K562 (cell line): ENCODE measurements around the gene NCMAP. TPM values are rescaled to one million over a fixed set of nuclear protein-coding genes. Genes with fewer than 3 reads are reported as not detected.
"Not testable (repeated sequence)": the region's sequence is repeated elsewhere in the genome, so short reads cannot be mapped to it uniquely, and the experiment has no call there.

Experiments
- ATAC-seq: fragments of 200-7000 bp; cut with Tn5 transposase; 3 replicates; pipeline ENCODE4 v1.9.1; 2020; ENCODE audit warnings: moderate library complexity
- BruUV-seq: library from RNA; stranded (reverse); fragments of 400-500 nt; replicated peaks from 2 replicates; lab custom pipeline; 2021; lab: Mats Ljungman, UMichigan
- CTCF ChIA-PET: fragments of 300-600 bp; formaldehyde crosslinking; extraction: SDS; loops from one replicate; lab custom pipeline; 2021; ENCODE audit warnings: low intra/inter-chr PET ratio; lab: Yijun Ruan, JAX
- POLR2A ChIA-PET: fragments of 300-600, 350-650 bp; sonication (Branson Sonifier 250); formaldehyde crosslinking; extraction: SDS; loops from one replicate; lab custom pipeline; 2021; ENCODE audit warnings: antibody characterized with exemption, inconsistent platforms; lab: Yijun Ruan, JAX
- DNase-seq, 4 experiments: peaks; one replicate each; pipeline versions ENCODE4 v3.0.0 to v3.0.0-alpha.2; 2011 to 2018; ENCODE audit warnings: low spot score in 3 of 4, mixed read lengths in 3 of 4; ENCODE audit errors: extremely low read depth in 1 of 4
- FAIRE-seq: peaks from 2 replicates; lab custom pipeline; 2011; peaks lifted over from hg19 to GRCh38; lab: Jason Lieb, UNC
- H2AFZ ChIP-seq: 2 replicates; pipeline ENCODE4 v1.6.0; 2011; ENCODE audit warnings: low read depth, low read length, control low read depth, inconsistent platforms
- H3K27ac ChIP-seq: fragments of 200-600 bp; 3 replicates; pipeline ENCODE4 v1.8.0; 2011; ENCODE audit warnings: low read depth, mild to moderate bottlenecking, control low read depth, inconsistent platforms, low read length, moderate library complexity, mixed read lengths; ENCODE audit errors: extremely low read depth
- H3K27me3 ChIP-seq, 2 experiments: fragments of 300-600 bp in 1 of 2; 2 replicates in 1 of 2; 3 replicates in 1 of 2; pipeline versions ENCODE4 v1.6.0 to v1.8.0; 2011; ENCODE audit warnings: inconsistent platforms in 2 of 2, low read length in 2 of 2, mild to moderate bottlenecking in 1 of 2, mixed read lengths in 1 of 2, moderate library complexity in 1 of 2; ENCODE audit not compliant: control insufficient read depth in 2 of 2, insufficient read depth in 2 of 2
- H3K36me3 ChIP-seq: fragments of 300-600 bp; 3 replicates; pipeline ENCODE4 v1.8.0; 2011; ENCODE audit warnings: mild to moderate bottlenecking, low read length, inconsistent platforms; ENCODE audit not compliant: control insufficient read depth, insufficient read depth
- H3K4me1 ChIP-seq, 2 experiments: fragments of 200-600 bp in 1 of 2; replicated peaks in 1 of 2; 2 replicates in 1 of 2; 3 replicates in 1 of 2; pipeline versions ENCODE4 v1.5.1 to v1.8.0; 2011; ENCODE audit warnings: inconsistent platforms in 2 of 2, low read length in 2 of 2, mild to moderate bottlenecking in 1 of 2, mixed read lengths in 1 of 2, moderate library complexity in 1 of 2; ENCODE audit not compliant: control insufficient read depth in 2 of 2, insufficient read depth in 2 of 2
- H3K4me2 ChIP-seq: 2 replicates; pipeline ENCODE4 v1.6.1; 2011; ENCODE audit warnings: low read length, control low read depth, inconsistent platforms, mixed read lengths; ENCODE audit not compliant: insufficient read depth
- H3K4me3 ChIP-seq: fragments of 200-600 bp; sonication (generic), shearing (Covaris generic); 2 replicates; pipeline ENCODE4 v1.5.1; 2016; ENCODE audit warnings: control low read depth, inconsistent platforms
- H3K79me2 ChIP-seq: fragments of 200-600 bp; 3 replicates; pipeline ENCODE4 v1.8.0; 2011; ENCODE audit warnings: low read length, inconsistent platforms; ENCODE audit not compliant: control insufficient read depth, insufficient read depth
- H3K9ac ChIP-seq, 2 experiments: 2 replicates each; pipeline versions ENCODE4 v1.6.0 to v1.6.1; 2011; ENCODE audit warnings: low read depth in 2 of 2, low read length in 2 of 2, control low read depth in 1 of 2, inconsistent platforms in 1 of 2, mild to moderate bottlenecking in 1 of 2, mixed read lengths in 1 of 2; ENCODE audit not compliant: insufficient read depth in 1 of 2
- H3K9me1 ChIP-seq: one replicate; pipeline ENCODE4 v1.6.0; 2011; ENCODE audit warnings: inconsistent platforms, mild to moderate bottlenecking, low read length, moderate library complexity; ENCODE audit not compliant: control insufficient read depth, insufficient read depth
- H3K9me3 ChIP-seq: replicated peaks from 2 replicates; pipeline ENCODE4 v1.5.1; 2011; ENCODE audit warnings: low read depth, low read length, inconsistent platforms; ENCODE audit not compliant: control insufficient read depth, insufficient read depth
- H4K20me1 ChIP-seq: replicated peaks from 2 replicates; pipeline ENCODE4 v1.6.1; 2011; ENCODE audit warnings: low read length, inconsistent platforms, mixed read lengths; ENCODE audit not compliant: control insufficient read depth, insufficient read depth
- MCM5 ChIP-seq: fragments of 450-650 bp; IDR thresholded peaks from 2 replicates; pipeline ENCODE4 v1.6.1; 2016; ENCODE audit warnings: low read depth
- SNIP1 ChIP-seq: fragments of 450-650 bp; IDR thresholded peaks from 2 replicates; pipeline ENCODE4 v1.7.1; 2017; ENCODE audit warnings: low read depth, mild to moderate bottlenecking
- ZBTB1 ChIP-seq: sonication (generic); formaldehyde crosslinking; IDR thresholded peaks from 2 replicates; pipeline ENCODE4 v1.8.1; 2023; ENCODE audit warnings: missing genetic modification reagents, low read depth, mild to moderate bottlenecking, borderline replicate concordance
- WGBS: fragments of 100-300 bp; shearing (Covaris generic); methylation state at CpG from one replicate; pipeline ENCODE4 v1.1.6; 2016; ENCODE audit warnings: low coverage, mixed read lengths; ENCODE audit not compliant: insufficient coverage; ENCODE audit errors: missing lambda C conversion rate; 5-methylcytosine and 5-hydroxymethylcytosine counted together
- in situ Hi-C: fragments of 300-500 bp; cut with MboI; formaldehyde crosslinking; loops from 4 replicates; pipeline ENCODE4 v1.15.0; 2018; ENCODE audit warnings: inconsistent platforms, mixed read lengths
- intact Hi-C: fragments of 100-400 bp; cut with micrococcal nuclease; formaldehyde crosslinking; loops from 2 replicates; pipeline ENCODE4 v1.14.2; 2022
- polyA plus RNA-seq, 8 experiments: library from polyadenylated mRNA; depleted of rRNA in 4 of 8; stranded (reverse) in 5 of 8; unstranded in 3 of 8; fragments of >200 nt; fragmentation: Nextera tagmentation in 2 of 8; fragmentation: Illumina TruSeq in 1 of 8; extraction: Ambion mirVana in 2 of 8; extraction: Trizol in 1 of 8; gene quantifications; 2 replicates each; pipeline versions ENCODE4 v1.2.1 to v1.2.3, GENCODE V29; 2011 to 2014; ENCODE audit warnings: inconsistent platforms in 1 of 8, missing spikeins in 1 of 8
- total RNA-seq, 7 experiments: library from RNA; depleted of rRNA in 6 of 7; stranded (reverse); fragments of >200 nt in 6 of 7; fragmentation: Illumina TruSeq in 2 of 7; extraction: Trizol in 2 of 7; gene quantifications; 2 replicates each; pipeline versions ENCODE4 v1.2.1 to v1.2.3, GENCODE V29; 2011 to 2021; ENCODE audit warnings: low replicate concordance in 1 of 7
- TF ChIP-seq, protein P1 (sequence below): fragments of 200-400 bp; formaldehyde crosslinking; IDR thresholded peaks from 2 replicates; pipeline ENCODE4 v1.6.1; 2017; ENCODE audit warnings: mild to moderate bottlenecking, low read depth, low read length, moderate library complexity
- TF ChIP-seq, protein P2 (sequence below): sonication (generic); formaldehyde crosslinking; IDR thresholded peaks from 2 replicates; pipeline ENCODE4 v1.8.1; 2023; ENCODE audit warnings: missing genetic modification reagents, mild to moderate bottlenecking, borderline replicate concordance

NCMAP gene
- total and polyA plus RNA-seq, 9 of the 15 experiments (the other 6 are each of a cell fraction or from before 2014, with no cell fraction given) = 0.03 TPM; not detected in 8

DNA sequence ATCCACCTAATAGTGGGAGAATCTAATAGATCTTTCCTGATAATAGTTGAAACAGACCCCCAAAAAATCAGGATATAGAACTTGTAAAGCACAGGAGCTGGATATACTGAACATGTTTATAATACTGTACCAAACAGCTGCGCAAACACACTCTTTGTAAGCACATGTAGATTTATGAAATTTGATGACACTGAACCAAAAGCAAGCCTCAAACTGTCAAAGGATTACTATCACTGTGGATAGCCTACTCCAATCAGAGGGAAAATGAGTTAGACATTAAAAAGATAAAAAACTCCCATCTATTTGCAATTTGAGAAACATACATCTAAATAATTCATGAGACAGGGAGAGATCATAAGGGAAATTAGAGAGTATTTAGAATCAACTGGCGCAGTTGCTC, 27.1 kb upstream of the NCMAP start (continued):
- TF ChIP-seq, protein P1, sequence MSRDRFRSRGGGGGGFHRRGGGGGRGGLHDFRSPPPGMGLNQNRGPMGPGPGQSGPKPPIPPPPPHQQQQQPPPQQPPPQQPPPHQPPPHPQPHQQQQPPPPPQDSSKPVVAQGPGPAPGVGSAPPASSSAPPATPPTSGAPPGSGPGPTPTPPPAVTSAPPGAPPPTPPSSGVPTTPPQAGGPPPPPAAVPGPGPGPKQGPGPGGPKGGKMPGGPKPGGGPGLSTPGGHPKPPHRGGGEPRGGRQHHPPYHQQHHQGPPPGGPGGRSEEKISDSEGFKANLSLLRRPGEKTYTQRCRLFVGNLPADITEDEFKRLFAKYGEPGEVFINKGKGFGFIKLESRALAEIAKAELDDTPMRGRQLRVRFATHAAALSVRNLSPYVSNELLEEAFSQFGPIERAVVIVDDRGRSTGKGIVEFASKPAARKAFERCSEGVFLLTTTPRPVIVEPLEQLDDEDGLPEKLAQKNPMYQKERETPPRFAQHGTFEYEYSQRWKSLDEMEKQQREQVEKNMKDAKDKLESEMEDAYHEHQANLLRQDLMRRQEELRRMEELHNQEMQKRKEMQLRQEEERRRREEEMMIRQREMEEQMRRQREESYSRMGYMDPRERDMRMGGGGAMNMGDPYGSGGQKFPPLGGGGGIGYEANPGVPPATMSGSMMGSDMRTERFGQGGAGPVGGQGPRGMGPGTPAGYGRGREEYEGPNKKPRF = no peak
- TF ChIP-seq, protein P2, sequence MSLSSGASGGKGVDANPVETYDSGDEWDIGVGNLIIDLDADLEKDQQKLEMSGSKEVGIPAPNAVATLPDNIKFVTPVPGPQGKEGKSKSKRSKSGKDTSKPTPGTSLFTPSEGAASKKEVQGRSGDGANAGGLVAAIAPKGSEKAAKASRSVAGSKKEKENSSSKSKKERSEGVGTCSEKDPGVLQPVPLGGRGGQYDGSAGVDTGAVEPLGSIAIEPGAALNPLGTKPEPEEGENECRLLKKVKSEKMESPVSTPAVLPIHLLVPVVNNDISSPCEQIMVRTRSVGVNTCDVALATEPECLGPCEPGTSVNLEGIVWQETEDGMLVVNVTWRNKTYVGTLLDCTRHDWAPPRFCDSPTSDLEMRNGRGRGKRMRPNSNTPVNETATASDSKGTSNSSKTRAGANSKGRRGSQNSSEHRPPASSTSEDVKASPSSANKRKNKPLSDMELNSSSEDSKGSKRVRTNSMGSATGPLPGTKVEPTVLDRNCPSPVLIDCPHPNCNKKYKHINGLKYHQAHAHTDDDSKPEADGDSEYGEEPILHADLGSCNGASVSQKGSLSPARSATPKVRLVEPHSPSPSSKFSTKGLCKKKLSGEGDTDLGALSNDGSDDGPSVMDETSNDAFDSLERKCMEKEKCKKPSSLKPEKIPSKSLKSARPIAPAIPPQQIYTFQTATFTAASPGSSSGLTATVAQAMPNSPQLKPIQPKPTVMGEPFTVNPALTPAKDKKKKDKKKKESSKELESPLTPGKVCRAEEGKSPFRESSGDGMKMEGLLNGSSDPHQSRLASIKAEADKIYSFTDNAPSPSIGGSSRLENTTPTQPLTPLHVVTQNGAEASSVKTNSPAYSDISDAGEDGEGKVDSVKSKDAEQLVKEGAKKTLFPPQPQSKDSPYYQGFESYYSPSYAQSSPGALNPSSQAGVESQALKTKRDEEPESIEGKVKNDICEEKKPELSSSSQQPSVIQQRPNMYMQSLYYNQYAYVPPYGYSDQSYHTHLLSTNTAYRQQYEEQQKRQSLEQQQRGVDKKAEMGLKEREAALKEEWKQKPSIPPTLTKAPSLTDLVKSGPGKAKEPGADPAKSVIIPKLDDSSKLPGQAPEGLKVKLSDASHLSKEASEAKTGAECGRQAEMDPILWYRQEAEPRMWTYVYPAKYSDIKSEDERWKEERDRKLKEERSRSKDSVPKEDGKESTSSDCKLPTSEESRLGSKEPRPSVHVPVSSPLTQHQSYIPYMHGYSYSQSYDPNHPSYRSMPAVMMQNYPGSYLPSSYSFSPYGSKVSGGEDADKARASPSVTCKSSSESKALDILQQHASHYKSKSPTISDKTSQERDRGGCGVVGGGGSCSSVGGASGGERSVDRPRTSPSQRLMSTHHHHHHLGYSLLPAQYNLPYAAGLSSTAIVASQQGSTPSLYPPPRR = no peak
- TF ChIP-seq MCM5 (no peak), SNIP1 (no peak), ZBTB1 (no peak)

DNA sequence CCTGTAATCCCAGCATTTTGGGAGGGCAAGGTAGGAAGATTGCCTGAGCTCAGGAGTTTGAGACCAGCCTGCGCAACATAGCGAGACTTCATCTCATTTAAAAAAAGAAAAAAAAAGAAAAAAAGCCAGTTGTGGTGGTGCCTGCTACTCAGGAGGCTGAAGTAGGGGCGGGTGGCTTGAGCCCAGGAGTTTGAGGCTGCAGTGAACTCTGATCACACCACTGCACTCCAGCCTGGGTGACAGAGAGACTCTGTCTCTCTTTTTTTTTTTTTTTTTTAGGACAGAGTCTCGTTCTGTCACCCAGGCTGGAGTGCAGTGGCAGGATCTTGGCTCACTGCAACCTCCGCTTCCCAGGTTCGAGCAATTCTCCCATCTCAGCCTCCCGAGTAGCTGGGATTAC, 26.6 kb upstream of the NCMAP start:
- H3K27me3 ChIP-seq = peaks cover 18 to 23% of the 10 kb centered on the region in 2 experiments; a peak in 4 of 5 replicates
- DNase-seq, BruUV-seq, in situ Hi-C loops, H3K4me1 ChIP-seq, H3K9me3 ChIP-seq, H3K9me1 ChIP-seq, H3K9ac ChIP-seq, FAIRE-seq, H3K79me2 ChIP-seq, H4K20me1 ChIP-seq, H2AFZ ChIP-seq, H3K4me3 ChIP-seq, H3K4me2 ChIP-seq, H3K27ac ChIP-seq, H3K36me3 ChIP-seq, ATAC-seq: not testable (repeated sequence)
- ChIA-PET CTCF (interaction anchor here (0.6 kb wide), 1 partner anchor 83 kb away, joined by 5 read pairs; no protein-coding TSS in a partner anchor), POLR2A (interaction anchor here (1.4 kb wide), 1 partner anchor 9 kb away, joined by 5 read pairs; no protein-coding TSS in a partner anchor)
- intact Hi-C loops = loop anchor here (5.0 kb wide), 2 partner anchors 42 to 112 kb away; partner anchors contain the start of gene NIPAL3
- WGBS = 2% methylated on average over 6 of the region's 7 CpGs
